DND-41 (cell line): ENCODE measurements around the gene P2RX4.

Experiments used
- CTCF ChIP-seq: IDR thresholded peaks from 2 replicates; pipeline ENCODE4 v1.5.1; 2012; ENCODE audit warnings: borderline replicate concordance, low read length, moderate library complexity, mild to moderate bottlenecking; ENCODE audit not compliant: poor library complexity, severe bottlenecking; ENCODE audit errors: extremely low read depth
- EZH2 ChIP-seq: IDR thresholded peaks from 3 replicates; pipeline ENCODE4 v1.6.1; 2012; ENCODE audit warnings: borderline replicate concordance, low read depth, mild to moderate bottlenecking, moderate library complexity, low read length, inconsistent platforms; ENCODE audit not compliant: severe bottlenecking

GRCh38 chr12:121273364-121273896 lies 63.5 kb downstream of the P2RX4 start:
- TF ChIP-seq CTCF (no peak), EZH2 (no peak)
